NCI-H1694 (cell line): ENCODE measurements around the gene FOXK1.
"Not testable (repeated sequence)": the region's sequence is repeated elsewhere in the genome, so short reads cannot be mapped to it uniquely, and the experiment has no call there.

Experiments
- DNase-seq: peaks from one replicate; lab custom pipeline; 2025; lab: John Stamatoyannopoulos, UW

Gene FOXK1

DNA sequence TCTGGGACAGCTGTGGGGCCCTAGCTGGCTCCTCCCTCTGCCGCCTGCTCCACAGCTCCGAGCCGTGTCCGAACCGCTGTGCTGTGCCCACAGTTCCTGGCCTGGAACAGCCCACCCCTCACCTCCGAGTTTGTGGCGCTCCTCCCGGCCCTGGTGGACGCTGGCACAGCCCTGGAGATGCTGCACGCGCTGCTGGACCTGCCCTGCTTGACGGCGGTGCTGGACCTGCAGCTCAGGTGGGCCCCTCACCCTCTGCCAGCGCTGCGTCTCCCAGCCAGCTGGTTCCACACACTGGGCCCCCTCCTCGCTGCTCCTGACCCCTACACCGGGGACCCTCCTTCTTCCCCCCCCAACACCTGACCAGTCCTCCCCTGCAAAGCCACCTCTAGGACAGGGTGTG, 105.4 kb downstream of the FOXK1 start:
- no peak for DNase-seq

DNA sequence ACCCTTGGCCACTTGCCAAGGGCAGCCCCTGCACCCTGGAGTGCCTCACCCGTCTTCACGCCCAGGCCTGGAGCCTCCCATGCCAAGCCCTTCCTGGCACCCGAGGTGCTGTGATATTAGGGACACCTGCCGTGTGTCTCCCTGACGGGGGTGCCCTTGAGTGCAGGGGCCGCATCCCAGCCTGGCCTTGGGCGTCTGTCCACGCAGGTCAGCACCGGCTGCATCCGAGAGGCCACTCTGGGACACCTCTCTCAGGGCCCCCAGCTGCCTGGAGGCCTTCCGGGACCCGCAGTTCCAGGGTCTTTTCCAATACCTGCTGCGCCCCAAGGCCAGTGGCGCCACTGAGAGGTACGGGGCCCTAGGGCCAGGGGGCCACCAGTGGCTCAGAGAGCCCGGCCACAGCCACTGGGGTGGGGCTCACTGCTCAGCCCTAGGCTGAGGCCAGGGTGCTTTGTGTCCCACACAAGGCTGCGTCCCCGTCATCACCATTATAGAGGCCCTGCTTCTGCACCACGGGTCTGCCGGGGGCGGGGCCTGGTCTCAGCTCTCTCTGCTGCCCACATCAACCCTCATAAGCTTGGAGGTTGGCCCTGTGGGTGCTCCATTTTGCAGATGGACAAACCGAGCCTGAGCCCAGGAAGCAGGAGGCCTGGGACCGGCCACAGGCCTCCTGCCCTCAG, 106.0 kb downstream of the FOXK1 start:
- DNase-seq = no peak

DNA sequence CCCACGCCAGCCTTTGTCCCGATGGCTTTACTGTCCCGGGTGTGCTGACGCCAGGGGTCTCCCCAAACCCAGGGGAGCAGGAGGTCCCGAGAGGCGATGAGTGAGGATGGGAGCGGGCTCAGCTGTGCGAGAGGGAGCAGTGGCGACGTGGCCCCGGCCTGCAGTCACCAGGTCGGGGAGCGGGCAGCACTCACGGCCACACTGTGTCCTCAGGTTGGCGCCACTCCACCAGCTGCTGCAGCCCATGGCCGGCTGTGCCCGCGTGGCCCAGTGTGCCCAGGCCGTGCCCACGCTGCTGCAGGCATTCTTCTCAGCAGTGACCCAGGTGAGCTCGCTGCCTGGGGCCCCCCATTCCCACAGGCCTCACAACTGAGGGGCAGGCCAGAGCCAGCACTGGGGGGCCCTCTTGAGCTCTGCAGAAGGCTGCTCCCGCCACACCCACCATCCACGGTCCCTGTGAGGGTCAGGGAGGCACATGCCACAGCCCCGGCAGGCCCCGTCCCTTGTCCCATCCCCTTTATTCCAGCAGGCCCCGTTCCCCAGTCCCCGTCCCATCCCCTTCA, 106.6 kb downstream of the FOXK1 start:
- no peak for DNase-seq

DNA sequence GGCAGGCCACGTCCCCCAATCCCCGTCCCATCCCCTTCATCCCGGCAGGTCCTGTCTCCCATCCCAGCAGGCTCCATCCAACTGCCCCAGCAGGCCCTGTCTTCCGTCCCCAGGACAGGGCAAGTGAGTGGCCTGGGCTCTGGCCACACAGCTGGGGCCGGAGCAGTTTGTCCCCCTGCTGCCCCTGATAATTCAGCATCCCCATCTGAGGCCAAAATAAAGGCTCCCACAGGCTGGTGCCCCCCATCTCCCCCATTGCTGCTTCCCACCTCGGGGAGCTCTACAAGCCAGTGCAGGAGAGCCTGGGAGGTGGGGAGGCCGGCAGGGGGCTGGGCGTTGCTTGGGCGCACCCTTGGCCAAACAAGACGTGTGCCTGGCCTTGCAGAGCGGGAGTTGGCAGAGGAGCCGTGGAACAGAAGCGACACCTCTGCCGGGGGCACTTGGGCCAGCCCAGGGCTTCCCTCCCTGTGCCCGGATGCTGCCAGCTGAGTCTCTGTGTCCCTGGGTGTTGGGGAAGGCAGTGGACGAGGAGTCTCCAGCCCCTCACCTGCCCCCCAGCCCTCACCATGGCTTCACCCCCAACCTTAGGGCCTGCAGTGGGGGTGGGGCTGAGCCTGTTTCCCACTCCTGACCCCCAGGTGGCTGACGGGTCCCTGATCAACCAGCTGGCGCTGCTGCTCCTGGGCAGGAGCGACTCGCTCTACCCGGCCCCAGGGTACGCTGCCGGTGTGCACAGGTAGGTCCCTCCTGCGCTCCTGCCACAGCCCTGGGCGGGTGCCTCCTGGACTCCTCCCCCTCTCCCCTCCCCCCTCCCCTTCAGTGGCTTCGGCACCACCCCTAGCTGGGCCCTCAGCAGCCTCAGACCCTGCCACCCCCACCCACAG, 107.3 kb downstream of the FOXK1 start:
- DNase-seq = no peak

DNA sequence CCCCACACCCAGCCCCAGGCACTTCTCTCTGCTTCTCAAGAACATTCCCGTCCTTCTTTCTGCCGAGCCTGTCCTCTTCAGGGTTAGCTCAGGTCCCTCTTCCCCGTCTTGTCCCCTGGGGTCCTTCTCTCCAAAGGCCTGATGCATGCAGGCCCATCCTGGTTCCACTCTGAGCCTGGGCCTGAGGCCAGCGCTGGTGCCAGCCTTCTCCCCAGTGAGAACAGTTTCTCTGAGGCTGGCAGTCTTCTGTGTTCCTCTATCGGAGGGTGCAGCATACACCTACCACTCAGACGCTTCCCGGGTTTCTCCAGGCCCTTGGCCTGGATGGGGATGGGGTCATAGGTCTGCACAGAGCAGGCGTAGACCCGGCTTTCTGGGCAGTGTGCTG, 108.0 kb downstream of the FOXK1 start:
- DNase-seq = no peak

DNA sequence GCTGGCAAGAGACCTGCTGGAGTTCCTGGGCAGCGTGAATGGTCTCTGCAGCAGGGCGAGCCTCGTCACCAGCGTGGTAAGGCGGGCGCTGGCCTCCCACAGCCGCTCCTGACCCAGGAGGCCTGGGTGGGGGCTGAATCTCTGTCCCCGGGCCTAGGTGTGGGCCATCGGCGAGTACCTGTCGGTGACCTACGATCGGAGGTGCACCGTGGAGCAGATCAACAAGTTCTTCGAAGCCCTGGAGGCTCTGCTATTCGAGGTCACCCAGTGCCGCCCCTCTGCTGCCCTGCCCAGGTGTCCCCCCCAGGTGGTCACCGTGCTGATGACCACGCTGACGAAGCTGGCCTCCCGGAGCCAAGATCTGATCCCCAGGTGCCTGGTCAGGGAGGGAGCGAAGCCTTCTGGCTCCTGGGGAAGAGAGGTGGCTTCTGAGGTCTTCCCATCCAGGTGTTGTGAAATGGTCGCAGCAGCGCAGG, 108.5 kb downstream of the FOXK1 start:
- no peak for DNase-seq

DNA sequence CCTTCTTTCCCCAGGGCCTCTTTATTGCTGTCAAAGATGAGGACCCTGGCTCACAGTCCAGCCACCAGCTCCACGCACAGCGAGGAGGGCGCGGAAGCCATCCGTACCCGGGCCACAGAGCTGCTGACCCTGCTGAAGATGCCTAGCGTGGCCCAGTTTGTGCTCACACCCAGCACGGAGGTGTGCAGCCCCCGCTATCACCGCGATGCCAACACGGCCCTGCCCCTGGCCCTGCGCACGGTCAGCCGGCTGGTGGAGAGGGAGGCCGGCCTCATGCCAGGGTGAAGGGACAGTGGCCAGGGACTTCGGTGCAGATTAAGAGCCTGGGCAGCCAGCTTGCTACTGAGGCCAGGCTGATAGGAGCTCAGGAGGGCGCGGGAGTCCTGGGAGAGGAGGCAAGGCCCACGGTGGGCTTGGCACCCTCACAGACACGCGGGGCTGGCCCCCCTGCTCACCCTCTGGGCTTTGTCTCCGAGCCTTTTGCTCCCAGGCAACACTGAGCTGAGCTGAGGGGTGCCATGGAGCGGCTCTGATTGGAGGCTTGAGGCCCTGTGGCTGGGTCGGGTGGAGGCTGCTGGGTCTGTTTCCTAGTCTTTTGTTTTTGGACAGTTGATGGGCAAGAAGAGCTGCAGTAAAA, 109.1 kb downstream of the FOXK1 start:
- no peak for DNase-seq

DNA sequence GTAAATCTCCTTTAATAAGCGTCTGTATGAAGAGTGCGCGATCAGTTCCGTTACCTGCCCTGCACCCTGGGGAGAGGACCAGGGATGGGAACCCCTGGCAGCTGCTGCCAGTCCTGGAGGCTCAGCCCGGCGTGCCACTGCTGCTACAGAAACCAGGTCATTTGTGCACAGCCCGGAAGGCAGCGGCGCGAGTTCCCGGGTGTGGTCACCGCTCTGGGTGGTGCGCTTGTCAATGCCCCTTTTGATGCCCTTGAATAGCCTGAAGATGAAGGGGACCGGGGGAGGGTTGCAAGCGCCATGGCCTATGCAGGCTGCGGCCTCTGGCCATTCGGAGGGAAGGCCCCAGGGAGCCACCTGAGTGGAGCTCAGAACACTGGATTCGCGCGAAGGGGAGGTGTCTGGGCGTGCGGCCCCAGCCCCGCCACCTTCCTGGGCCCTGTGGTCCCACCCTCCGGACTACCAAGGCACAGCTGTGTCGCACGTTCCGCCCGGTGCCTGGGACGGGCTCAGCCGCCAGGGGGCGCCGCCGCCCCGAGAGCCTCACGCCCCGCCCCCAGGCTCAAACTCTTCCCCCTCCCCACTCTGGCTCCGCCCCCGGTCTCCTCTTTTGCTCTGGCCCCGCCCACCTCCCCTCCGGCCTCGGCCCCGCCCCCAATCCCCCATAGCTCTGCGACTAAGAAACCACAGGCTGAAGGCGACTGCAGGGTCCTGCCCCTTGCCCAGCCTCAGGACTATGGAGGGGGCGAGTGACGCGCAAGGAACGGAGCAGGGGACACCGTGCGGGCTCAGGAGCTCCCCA, 109.8 kb downstream of the FOXK1 start:
- no peak for DNase-seq

DNA sequence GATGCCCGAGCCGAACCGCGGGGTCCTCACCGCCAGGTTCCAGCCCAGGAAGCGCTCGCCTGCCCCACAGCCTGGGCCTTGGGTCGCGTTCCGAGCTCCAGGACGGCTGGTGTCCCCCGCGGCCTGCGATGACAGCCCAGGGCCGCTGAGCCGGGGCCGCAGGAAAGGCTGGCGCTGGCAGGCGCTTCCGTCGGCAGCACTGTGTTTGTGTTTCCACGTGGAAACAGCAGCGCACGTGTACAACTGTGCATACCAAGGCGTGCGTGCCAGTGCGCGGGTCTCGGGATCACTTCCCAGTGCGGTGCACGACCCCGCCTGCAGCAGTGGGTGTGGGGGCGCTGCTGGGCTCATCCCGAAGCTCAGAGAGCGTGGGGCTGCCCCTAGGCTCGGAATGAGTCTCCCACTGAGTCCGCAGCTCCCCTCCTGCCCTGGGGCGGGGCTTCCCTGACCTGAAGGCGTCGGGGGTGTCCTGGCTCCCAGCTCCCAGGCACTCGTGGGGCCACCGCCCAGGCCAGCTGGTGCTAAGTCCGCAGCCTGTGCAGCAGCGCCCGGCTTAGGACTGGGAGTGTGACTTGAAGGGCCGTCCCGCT, 110.5 kb downstream of the FOXK1 start:
- no peak for DNase-seq

DNA sequence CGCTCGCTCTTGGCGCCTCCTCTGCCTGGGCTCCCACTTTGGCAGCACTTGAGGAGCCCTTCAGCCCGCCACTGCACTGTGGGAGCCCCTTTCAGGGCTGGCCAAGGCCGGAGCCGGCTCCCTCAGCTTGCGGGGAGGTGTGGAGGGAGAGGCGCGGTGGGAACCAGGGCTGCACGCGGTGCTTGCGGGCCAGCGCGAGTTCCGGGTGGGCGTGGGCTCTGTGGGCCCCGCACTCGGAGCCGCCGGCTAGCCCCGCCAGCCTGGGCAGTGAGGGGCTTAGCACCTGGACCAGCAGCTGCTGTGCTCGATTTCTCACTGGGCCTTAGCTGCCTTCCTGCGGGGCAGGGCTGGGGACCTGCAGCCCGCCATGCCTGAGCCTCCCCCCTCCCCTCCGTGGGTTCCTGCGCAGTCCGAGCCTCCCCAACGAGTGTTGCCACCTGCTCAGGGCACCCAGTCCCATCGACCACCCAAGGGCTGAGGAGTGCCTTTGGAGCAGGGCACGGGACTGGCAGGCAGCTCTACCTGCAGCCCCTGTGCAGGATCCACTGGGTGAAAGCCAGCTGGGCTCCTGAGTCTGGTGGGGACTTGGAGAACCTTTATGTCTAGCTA, 111.4 kb downstream of the FOXK1 start:
- not testable (repeated sequence) for DNase-seq

DNA sequence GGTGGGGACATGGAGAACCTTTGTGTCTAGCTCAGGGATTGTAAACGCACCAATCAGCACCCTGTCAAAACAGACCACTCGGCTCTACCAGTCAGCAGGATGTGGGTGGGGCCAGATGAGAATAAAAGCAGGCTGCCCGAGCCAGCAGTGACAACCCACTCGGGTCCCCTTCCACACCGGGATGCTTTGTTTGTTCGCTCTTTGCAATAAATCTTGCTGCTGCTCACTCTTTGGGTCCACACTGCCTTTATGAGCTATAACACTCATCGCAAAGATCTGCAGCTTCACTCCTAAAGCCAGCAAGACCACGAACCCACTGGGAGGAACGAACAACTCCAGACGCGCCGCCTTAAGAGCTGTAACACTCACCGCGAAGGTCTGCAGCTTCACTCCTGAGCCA, 112.1 kb downstream of the FOXK1 start:
- not testable (repeated sequence) for DNase-seq

DNA sequence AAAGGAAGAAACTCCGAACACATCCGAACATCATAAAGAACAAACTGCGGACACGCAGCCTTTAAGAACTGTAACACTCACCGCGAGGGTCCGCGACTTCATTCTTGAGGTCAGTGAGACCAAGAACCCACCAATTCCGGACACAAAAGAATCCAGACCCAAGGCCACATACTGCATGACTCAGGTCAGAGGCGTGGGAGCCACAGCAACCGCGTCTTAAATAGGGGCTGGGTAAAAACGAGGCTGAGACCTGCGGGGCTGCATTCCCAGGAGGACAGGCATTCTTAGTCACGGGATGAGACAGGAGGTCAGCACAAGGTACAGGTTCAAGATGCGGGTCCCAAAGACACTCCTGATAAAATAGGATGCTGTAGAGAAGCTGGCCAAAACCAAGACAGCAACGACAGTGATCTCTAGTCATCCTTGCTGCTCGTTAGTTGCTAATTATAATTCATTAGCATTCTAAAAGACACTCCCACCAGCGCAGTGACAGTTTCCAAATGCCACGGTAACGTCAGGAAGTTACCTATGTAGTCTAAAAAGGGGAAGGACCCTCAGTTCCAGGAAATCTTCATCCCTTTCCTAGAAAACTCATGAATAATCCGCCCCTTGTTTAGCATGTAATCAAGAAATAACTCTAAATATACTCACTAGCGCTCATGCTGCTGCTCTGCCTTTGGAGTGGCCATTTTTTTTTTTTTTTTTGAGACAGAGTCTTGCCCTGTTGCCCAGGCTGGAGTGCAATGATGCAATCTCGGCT, 112.7 kb downstream of the FOXK1 start:
- no peak for DNase-seq

DNA sequence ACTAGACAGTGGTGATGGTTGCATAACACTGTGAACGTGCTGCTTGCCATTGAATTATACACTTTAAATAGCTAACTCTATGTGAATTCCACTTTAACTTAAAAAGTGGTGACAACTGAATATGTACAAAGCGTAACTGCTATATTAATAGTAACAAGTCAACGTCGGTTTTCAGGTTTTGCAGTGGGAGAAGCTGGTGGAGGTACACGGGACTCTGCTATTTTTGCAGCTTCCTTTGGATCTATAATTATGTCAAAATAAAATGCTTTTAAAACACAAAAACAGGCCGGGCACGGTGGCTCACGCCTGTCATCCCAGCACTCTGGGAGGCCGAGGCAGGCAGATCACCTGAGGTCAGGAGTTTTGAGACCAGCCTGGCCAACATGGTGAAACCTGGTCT, 114.4 kb downstream of the FOXK1 start:
- DNase-seq = no peak

DNA sequence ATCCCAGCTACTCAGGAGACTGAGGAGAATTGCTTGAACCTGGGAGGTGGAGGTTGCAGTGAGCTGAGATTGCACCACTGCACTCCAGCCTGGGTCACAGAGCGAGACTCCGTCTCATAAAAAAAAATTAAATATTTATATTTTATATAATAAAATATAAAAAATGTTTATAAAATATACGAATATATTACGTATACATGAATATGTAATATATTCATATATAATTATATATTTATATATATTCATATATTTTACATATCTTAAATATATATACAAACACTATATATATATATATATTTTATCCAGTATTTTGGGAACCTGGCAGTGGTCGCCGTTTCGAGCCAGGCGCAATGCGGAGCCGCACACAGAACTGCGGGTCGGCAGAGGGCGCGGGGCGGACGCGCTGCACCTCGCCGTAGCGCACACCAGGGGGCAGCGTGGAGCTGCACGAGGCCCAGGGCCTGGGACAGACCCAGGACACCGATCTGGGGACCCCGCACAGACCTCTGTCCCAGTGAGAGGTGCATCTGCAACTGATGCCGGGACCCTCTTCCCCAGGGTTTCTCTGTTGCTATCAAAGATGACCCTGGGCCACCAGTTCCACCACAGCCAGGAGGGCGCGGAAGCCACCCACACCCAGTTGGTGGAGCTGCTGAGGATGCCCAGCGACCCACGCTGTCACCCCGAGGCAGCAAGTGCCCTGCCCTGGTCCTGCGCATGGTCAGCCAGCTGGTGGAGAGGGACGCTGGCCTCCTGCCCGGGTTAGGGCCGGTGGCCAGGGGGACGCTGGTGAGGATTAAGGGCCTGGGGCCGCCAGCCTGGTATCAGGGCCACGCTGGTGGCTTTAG, 116.0 kb downstream of the FOXK1 start:
- peak; percentile 26 for DNase-seq

DNA sequence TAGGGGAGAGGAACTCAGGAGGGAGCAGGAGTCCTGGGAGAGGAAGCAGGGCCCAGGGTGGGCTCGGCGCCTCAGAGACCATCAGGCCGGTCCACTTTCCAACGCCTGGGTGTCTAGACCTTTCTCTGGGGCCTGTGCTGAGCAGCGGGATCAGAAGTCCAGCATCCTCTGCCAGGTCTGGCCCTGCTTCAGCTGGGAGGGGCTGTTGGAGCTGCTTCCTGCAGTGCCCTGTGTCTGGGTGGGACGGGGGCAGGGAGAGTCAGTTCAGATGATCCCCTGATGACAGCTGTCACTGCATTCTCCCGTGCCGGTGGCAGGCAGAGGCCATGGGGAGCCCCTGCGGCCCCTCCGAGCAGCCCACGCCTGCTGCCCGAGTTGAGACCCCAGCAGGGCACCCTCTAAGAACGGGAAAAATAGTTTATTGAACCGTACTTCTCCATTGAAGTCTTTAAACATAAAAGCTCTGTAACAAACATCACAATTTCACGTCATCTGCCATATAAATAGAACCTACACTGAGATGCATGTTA, 116.7 kb downstream of the FOXK1 start:
- DNase-seq = no peak

DNA sequence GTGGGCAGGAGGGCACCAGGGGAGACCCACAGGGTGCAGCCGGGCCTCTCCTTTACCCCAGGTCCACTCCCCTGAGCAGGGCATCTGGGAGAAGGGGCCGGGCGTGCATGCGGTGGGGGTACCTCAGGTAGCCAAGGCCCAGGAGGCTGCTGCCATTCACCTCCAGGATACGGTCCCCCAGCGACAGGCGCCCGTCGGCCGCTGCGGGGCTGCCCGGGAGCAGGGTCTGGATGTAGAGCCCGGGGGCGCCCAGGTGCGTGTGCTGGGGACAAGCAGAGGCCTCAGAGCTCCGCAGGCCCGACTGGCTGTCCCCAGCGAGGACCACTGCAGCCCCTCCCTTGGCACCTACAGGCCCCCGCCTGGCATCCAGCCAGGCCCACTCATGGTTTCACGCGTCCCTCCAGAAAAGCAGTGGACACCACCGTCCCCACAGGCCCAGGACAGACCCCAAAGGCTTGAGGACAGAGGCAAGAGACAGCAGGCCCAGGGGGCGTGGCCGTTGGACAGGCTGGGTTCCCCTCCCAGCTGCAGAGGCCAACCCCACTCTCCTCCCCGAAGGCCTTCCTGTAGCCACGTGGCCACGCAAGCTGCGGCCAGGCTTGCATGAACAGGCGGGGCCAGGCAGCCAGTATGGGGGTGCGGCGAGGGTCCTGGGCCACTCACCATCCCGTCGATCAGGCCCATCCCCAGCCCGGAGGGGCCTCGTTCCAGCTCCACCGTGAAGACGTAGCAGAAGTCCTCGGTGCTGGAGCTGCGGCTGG, 117.6 kb downstream of the FOXK1 start:
- DNase-seq = no peak

DNA sequence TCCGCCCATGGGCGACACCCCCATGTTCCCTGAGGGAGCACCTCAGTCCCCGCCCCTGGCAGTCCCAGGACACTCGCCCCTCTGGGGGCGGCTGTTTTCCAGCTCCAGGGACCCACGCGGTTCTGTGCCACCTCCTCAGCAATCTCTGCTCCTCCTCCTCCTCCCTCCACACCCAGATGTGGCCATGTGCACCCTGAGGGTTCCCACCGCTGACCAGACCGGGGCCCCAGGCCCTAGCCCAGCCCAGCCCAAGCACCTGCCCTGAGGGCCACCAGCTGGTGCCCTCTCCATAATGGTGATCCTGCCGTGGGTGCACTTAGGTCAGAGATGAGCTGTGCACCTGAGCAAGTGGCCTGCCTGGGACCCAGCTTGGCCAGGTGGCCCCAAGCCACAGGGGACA, 118.4 kb downstream of the FOXK1 start:
- no peak for DNase-seq
